Measurements from ENCODE around the gene PCGF1.

Gene PCGF1

GRCh38 chr2:74458132-74458937 lies 49.2 kb downstream of the PCGF1 start, which contains the start of gene WBP1:
TSS of gene WBP1 (plus strand) at chr2:74458438. CDS start at chr2:74458603, 165 bp downstream.
- peaks cover 8 to 20% of the 10 kb centered on the region in 2 donors for H3K36me3 ChIP-seq (ENCODE audit: control insufficient read depth in 2 of 2, insufficient read depth in 2 of 2, low read length in 2 of 2)
- H3K4me1 ChIP-seq (ENCODE audit: control insufficient read depth in 2 of 2, insufficient read depth in 2 of 2, low read length in 2 of 2), result peaks cover 25 to 26% of the 10 kb centered on the region in 2 donors
- peak within 1 kb of the TSS; percentile 86 to 95 for H3K9ac ChIP-seq (ENCODE audit: low read depth in 1 of 2, low read length in 2 of 2)
- H3K27ac ChIP-seq (ENCODE audit: low read depth in 2 of 2, low read length in 2 of 2), result peak within 1 kb of the TSS; percentile 94 to 100
- no peaks in the 10 kb centered on the region for H3K27me3 ChIP-seq (ENCODE audit: control insufficient read depth in 2 of 2, insufficient read depth in 2 of 2, low read length in 2 of 2)
- no peaks in the 10 kb centered on the region for H3K9me3 ChIP-seq (ENCODE audit: control insufficient read depth in 2 of 2, low read length in 2 of 2)
- peak within 1 kb of the TSS; percentile 82 to 91 for H3K4me3 ChIP-seq (ENCODE audit: low read length in 2 of 2)

DNA sequence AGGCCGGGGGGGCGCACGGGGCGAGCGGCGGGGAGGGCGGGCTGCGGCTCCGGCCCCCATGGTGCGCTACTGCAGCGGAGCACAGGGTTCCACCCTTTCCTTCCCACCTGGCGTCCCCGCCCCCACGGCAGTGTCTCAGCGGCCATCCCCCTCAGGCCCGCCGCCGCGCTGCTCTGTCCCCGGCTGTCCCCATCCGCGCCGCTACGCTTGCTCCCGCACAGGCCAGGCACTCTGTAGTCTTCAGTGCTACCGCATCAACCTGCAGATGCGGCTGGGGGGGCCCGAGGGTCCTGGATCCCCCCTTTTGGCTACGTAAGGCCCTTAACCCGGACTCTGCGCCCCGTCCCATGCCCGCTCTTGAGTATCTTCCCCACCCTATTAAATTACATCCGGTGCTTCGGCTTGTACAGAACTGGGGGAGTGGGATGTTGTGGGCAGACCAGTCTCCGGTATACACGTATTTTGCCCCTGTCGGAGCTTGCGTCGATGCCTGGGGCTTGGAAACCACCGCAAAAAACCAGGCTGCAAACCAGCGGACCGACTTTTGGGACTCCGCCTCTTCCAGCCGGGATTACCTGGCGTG lies 49.9 kb downstream of the PCGF1 start:
- no peaks in the 10 kb centered on the region for H3K9me3 ChIP-seq (ENCODE audit: control insufficient read depth in 2 of 2, low read length in 2 of 2)
- peaks cover 25 to 26% of the 10 kb centered on the region in 2 donors for H3K4me1 ChIP-seq (ENCODE audit: control insufficient read depth in 2 of 2, insufficient read depth in 2 of 2, low read length in 2 of 2)
- H3K27me3 ChIP-seq (ENCODE audit: control insufficient read depth in 2 of 2, insufficient read depth in 2 of 2, low read length in 2 of 2), result no peaks in the 10 kb centered on the region
- peak overlapping the region; percentile 94 to 100 for H3K27ac ChIP-seq (ENCODE audit: low read depth in 2 of 2, low read length in 2 of 2)
- peak overlapping the region; percentile 86 to 95 for H3K9ac ChIP-seq (ENCODE audit: low read depth in 1 of 2, low read length in 2 of 2)
- H3K36me3 ChIP-seq (ENCODE audit: control insufficient read depth in 2 of 2, insufficient read depth in 2 of 2, low read length in 2 of 2), result peaks cover 8 to 16% of the 10 kb centered on the region in 2 donors
- H3K4me3 ChIP-seq (ENCODE audit: low read length in 2 of 2), result peak overlapping the region; percentile 82 to 91

DNA sequence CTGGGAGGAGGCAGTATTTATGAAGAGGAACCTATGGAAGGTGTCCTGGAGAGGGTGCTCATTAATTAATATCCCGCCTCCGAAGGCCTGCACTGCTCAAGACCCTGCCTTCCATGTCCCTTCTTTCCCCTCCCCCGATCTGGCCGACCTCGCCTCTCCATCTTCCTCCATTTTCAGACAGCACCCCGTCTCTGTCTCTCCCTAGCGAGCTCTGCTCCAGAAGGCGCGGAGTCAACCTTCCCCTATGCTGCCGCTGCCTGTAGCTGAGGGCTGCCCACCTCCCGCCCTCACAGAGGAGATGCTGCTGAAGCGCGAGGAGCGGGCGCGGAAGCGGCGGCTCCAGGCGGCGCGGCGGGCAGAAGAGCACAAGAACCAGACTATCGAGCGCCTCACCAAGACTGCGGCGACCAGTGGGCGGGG lies 50.4 kb downstream of the PCGF1 start:
- Histone ChIP-seq H3K4me3 (ENCODE audit: low read length in 2 of 2) (peak overlapping the region; percentile 82 to 91), H3K4me1 (ENCODE audit: control insufficient read depth in 2 of 2, insufficient read depth in 2 of 2, low read length in 2 of 2) (peaks cover 25 to 26% of the 10 kb centered on the region in 2 donors), H3K9me3 (ENCODE audit: control insufficient read depth in 2 of 2, low read length in 2 of 2) (no peaks in the 10 kb centered on the region), H3K36me3 (ENCODE audit: control insufficient read depth in 2 of 2, insufficient read depth in 2 of 2, low read length in 2 of 2) (peaks cover 8 to 11% of the 10 kb centered on the region in 2 donors), H3K9ac (ENCODE audit: low read depth in 1 of 2, low read length in 2 of 2) (peak overlapping the region; percentile 71 to 77), H3K27me3 (ENCODE audit: control insufficient read depth in 2 of 2, insufficient read depth in 2 of 2, low read length in 2 of 2) (no peaks in the 10 kb centered on the region), H3K27ac (ENCODE audit: low read depth in 2 of 2, low read length in 2 of 2) (peak overlapping the region; percentile 94 to 100)

Data from mucosa of rectum (tissue), 2 donors.